ENCODE results near the gene MTRFR.

DNA sequence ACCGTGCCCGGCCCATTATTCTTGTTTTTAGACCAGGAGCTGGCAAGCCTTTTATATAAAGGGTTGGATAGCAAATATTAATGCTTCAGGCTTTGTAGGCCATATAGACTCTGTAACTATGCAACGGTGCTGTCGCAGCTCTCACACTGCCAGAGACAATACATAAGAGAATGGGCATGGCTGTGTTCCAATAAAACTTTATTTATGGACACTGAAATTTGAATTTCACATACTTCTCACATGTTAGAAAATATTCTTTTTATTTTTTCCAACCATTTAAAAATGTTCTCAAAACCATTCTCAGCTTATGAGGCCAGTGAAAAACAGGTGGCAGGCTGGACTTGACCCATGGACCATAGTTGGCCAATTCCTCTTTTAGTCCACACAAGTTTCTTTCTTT lies 51.4 kb downstream of the MTRFR start:
- TF ChIP-seq EZH2phosphoT487 (IDR thresholded peaks at IDR 0.05; ENCODE audit: insufficient read depth, low read depth) (no peak), EZH2 (IDR thresholded peaks at IDR 0.05; ENCODE audit: insufficient read depth, poor library complexity, severe bottlenecking) (no peak)
